RCC 7860 (cell line): Measurements from ENCODE around the gene THOP1.

Experiments
- DNase-seq: peaks from one replicate; pipeline ENCODE4 v3.0.0-alpha.2; 2015; ENCODE audit warnings: low spot score
- FAIRE-seq: peaks from 2 replicates; lab custom pipeline; 2012; peaks lifted over from hg19 to GRCh38; lab: Jason Lieb, UNC

The THOP1 gene

GRCh38 chr19:2785244-2785997 is at the start of gene THOP1:
TSS of gene THOP1 (plus strand) at chr19:2785503. CDS start at chr19:2785663, 160 bp downstream.
- FAIRE-seq (peak; percentile 79), DNase-seq (peak; percentile 97)

- DNase-seq: no peak
- FAIRE-seq: no peak
Observed at GRCh38 chr19:2736550-2737190, 48.6 kb upstream of the THOP1 start.

- FAIRE-seq: peak; percentile 40
- peak; percentile 94 for DNase-seq
Observed at GRCh38 chr19:2739602-2740313, 45.5 kb upstream of the THOP1 start, which contains the start of gene SLC39A3. TSS of gene SLC39A3 (minus strand) at chr19:2740017. CDS start at chr19:2737257, 2,760 bp downstream.

GRCh38 chr19:2740314-2740656 is 45.0 kb upstream of the THOP1 start:
- DNase-seq (no peak), FAIRE-seq (no peak)

- no peak for FAIRE-seq
Observed at GRCh38 chr19:2743099-2743498, 42.2 kb upstream of the THOP1 start.

GRCh38 chr19:2744113-2744512 is 41.2 kb upstream of the THOP1 start:
- no peak for DNase-seq
- FAIRE-seq: no peak

More at GRCh38 chr19:2743099-2743498, 42.2 kb upstream of the THOP1 start:
- DNase-seq: no peak

GRCh38 chr19:2747349-2747748 is 38.0 kb upstream of the THOP1 start:
- no peak for FAIRE-seq

DNA sequence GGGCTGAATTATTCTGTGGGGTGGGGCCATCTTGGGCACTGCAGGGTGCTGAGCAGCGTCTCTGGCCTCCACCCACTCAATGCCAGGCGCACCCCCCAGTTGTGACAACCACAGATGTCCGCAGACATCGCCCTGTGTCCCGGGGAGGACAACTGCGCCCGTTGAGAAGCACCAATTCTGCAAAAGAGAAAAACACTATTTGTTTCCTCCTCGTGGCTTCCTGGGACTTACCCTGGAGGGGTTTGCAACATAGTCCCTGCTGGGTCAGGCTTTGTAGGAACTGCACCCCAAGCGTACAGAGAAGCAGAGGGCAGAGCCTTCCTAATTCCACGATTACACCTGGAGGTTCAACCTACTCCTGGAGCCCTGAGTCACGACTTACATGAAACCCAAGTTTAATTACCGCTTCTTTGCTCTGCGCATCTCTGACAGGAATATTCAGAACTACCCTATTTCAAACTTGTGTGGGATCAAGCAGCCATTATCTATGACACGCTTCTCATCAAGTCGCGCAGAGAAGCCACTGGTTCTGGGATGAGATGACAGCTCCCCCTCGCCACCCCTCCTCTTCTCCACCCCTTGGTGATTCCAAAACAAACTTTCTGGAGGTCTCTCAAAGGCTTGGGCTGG is 34.4 kb upstream of the THOP1 start:
- FAIRE-seq (no peak), DNase-seq (no peak)

More at GRCh38 chr19:2747349-2747748, 38.0 kb upstream of the THOP1 start:
- no peak for DNase-seq

- DNase-seq (no peak), FAIRE-seq (no peak)
Observed at GRCh38 chr19:2751438-2751830, 33.9 kb upstream of the THOP1 start.

GRCh38 chr19:2754659-2755447 is 30.4 kb upstream of the THOP1 start:
- DNase-seq (no peak), FAIRE-seq (no peak)

DNA sequence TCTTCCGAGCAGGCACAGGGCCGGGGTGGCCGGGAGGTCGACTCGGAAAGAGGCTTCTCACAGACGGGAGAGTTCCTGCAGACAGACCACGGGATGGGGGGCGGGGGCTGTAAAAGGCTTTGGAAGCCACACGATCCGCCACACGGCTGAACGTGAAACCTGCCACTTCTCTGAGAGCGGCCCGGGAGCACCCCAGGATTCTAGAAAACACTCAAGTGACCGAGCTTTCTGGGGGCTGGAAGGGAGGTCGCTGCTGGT is 29.9 kb upstream of the THOP1 start:
- no peak for FAIRE-seq
- DNase-seq: no peak

GRCh38 chr19:2755811-2756210 is 29.5 kb upstream of the THOP1 start:
- DNase-seq: no peak

DNA sequence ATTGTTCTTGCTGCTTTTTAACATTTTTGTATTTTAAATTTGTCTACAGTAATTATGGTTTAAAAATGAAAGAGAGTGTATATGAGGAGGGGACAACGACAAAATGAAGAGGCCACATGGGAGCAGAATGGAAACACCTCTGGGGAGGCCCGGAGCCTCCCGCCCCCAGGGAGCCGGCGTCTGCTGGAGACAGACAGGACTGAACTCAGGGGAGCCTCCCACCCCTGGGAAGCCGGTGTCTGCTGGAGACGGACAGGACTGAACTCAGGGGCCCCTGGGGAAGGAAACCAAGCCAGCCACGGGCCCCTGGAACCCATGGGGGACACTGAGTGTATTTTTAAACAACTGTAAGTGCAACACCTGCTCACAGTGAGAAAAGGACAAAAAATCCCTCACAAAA is 28.8 kb upstream of the THOP1 start:
- no peak for DNase-seq
- no peak for FAIRE-seq

More at GRCh38 chr19:2755811-2756210, 29.5 kb upstream of the THOP1 start:
- FAIRE-seq: no peak

- FAIRE-seq: no peak
Observed at GRCh38 chr19:2756921-2757881, 28.1 kb upstream of the THOP1 start.

GRCh38 chr19:2758601-2759313 is 26.5 kb upstream of the THOP1 start:
- no peak for DNase-seq
- no peak for FAIRE-seq

More at GRCh38 chr19:2756921-2757881, 28.1 kb upstream of the THOP1 start:
- DNase-seq: no peak

DNA sequence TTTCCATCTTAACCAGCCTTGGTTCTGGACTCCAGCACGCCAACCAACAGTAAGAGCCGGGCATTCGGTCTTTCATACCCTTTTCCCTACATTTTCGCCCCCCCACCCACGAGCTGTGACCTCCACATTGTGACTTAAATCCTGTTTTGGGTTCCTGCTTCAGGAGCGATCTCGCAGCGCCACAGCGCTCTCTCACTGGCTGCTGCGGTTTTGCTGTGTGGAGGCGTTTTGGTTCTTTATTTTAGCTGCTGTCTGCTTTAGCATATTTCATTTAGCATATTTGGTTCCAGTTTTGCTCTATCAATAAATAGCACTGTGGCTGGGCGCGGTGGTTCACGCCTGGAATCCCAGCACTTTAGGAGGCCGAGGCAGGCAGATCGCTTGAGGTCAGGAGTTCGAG is 25.9 kb upstream of the THOP1 start:
- DNase-seq: no peak
- no peak for FAIRE-seq

DNA sequence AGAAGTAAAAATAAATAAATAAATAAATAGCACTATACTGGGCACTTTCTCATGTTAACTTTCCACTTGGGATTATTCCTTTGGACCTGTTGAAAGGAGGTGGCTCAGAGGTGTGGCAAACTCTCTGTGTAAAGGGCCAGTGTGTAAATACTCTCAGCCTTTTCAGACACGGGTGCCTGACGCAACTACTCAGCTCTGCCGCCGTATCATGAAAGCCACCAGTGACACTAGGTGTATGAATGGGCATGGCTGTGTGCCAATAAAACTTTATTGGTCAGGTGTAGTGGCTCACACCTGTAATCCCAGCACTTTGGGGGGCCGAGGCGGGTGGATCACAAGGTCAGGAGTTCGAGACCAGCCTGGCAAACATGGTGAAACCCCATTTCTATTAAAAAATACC is 25.3 kb upstream of the THOP1 start:
- DNase-seq (no peak), FAIRE-seq (no peak)

DNA sequence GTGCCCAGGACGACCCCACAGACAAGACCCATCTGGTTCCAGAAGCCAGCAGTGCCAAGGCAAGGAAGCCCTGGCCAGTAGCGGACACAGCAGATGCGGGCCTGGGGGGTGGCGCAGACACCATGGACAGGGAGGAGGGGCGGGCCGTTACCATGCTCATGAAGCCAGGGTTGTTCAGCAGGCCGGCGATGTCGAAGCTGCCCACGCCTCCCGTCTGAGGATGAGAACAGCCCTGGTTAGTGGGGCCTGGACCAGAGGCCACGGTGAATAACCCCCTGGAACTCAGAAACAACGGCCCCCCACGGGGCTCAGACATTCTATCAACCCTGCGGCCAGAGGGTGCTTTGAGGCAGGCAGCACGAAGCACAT is 24.0 kb upstream of the THOP1 start:
- no peak for FAIRE-seq
- no peak for DNase-seq
